HepG2 (cell line): ENCODE measurements around the gene SMPD1. TPM values are rescaled to one million over a fixed set of nuclear protein-coding genes. Genes with fewer than 3 reads are reported as not detected.
A peak's percentile ranks its signal among the peaks of the same experiment; 100 is the strongest.

Experiments
- ETV5 ChIP-seq: IDR thresholded peaks from 2 replicates; pipeline ENCODE4 v1.6.1; 2018; ENCODE audit warnings: missing biosample characterization, missing genetic modification reagents, inconsistent platforms, borderline replicate concordance
- HNRNPLL ChIP-seq: fragments of 200-400 bp; formaldehyde crosslinking; IDR thresholded peaks from 2 replicates; pipeline ENCODE4 v1.6.1; 2017; ENCODE audit warnings: mild to moderate bottlenecking, low read depth, low read length; ENCODE audit not compliant: poor library complexity, severe bottlenecking
- SIX4 ChIP-seq: sonication (generic); formaldehyde crosslinking; IDR thresholded peaks from 2 replicates; pipeline ENCODE4 v1.4.0; 2020; ENCODE audit warnings: missing genetic modification reagents
- SMAD1 ChIP-seq: sonication (generic); formaldehyde crosslinking; IDR thresholded peaks from 2 replicates; pipeline ENCODE4 v1.4.0; 2020; ENCODE audit warnings: missing genetic modification reagents, low read depth, mild to moderate bottlenecking, borderline replicate concordance
- SP140L ChIP-seq: sonication (generic); formaldehyde crosslinking; IDR thresholded peaks from 2 replicates; pipeline ENCODE4 v1.4.0; 2020; ENCODE audit warnings: missing genetic modification reagents, borderline replicate concordance
- STAG1 ChIP-seq: sonication (generic); formaldehyde crosslinking; IDR thresholded peaks from 2 replicates; pipeline ENCODE4 v1.4.0; 2020; ENCODE audit warnings: missing genetic modification reagents
- TBL1XR1 ChIP-seq: fragments of 150-350 bp; IDR thresholded peaks from 2 replicates; pipeline ENCODE4 v1.6.1; 2014; ENCODE audit warnings: borderline replicate concordance, low read length; ENCODE audit not compliant: partially characterized antibody
- YY1 ChIP-seq: IDR thresholded peaks from 2 replicates; pipeline ENCODE4 v1.6.1; 2011; ENCODE audit warnings: low read length, low read depth, moderate library complexity, mild to moderate bottlenecking; ENCODE audit not compliant: insufficient read depth, insufficient replicate concordance
- ZBTB1 ChIP-seq: sonication (generic); formaldehyde crosslinking; IDR thresholded peaks from 2 replicates; pipeline ENCODE4 v1.4.0; 2020; ENCODE audit warnings: missing genetic modification reagents, borderline replicate concordance
- ZBTB7A ChIP-seq: sonication (generic); formaldehyde crosslinking; IDR thresholded peaks from 2 replicates; pipeline ENCODE4 v1.8.0; 2022; ENCODE audit warnings: mild to moderate bottlenecking, missing genetic modification reagents
- ZFP37 ChIP-seq: sonication (generic); formaldehyde crosslinking; IDR thresholded peaks from 2 replicates; pipeline ENCODE4 v1.4.0; 2020; ENCODE audit warnings: missing genetic modification reagents, borderline replicate concordance
- ZFP41 ChIP-seq: sonication (generic); formaldehyde crosslinking; IDR thresholded peaks from 2 replicates; pipeline ENCODE4 v1.4.0; 2020; ENCODE audit warnings: mild to moderate bottlenecking, missing genetic modification reagents, borderline replicate concordance
- ZFYVE20 ChIP-seq: sonication (generic); formaldehyde crosslinking; IDR thresholded peaks from 2 replicates; pipeline ENCODE4 v1.8.0; 2023; ENCODE audit warnings: low read depth, mild to moderate bottlenecking, moderate library complexity, missing genetic modification reagents, borderline replicate concordance
- ZNF253 ChIP-seq: sonication (generic); formaldehyde crosslinking; IDR thresholded peaks from 2 replicates; pipeline ENCODE4 v1.8.0; 2022; ENCODE audit warnings: mild to moderate bottlenecking, missing genetic modification reagents, borderline replicate concordance
- ZNF274 ChIP-seq: sonication (generic); formaldehyde crosslinking; IDR thresholded peaks from 2 replicates; pipeline ENCODE4 v1.5.1; 2020; ENCODE audit warnings: mild to moderate bottlenecking, missing genetic modification reagents
- ZNF292 ChIP-seq: sonication (generic); formaldehyde crosslinking; IDR thresholded peaks from 2 replicates; pipeline ENCODE4 v1.8.1; 2022; ENCODE audit warnings: mild to moderate bottlenecking, low read depth, missing genetic modification reagents, borderline replicate concordance
- ZNF296 ChIP-seq: sonication (generic); formaldehyde crosslinking; conservative IDR thresholded peaks from 2 replicates; pipeline ENCODE4 v1.5.0; 2020; ENCODE audit warnings: mild to moderate bottlenecking, missing genetic modification reagents
- ZNF678 ChIP-seq: sonication (generic); formaldehyde crosslinking; IDR thresholded peaks from 2 replicates; pipeline ENCODE4 v1.4.0; 2020; ENCODE audit warnings: mild to moderate bottlenecking, missing genetic modification reagents
- polyA plus RNA-seq, 8 experiments: library from polyadenylated mRNA; depleted of rRNA in 3 of 8; stranded (reverse) in 7 of 8; unstranded in 1 of 8; fragments of >200 nt; fragmentation: Illumina TruSeq in 4 of 8; extraction: Trizol in 4 of 8; gene quantifications; 2 replicates each; pipeline versions ENCODE4 v1.2.1 to v1.2.3, GENCODE V29; 2011 to 2016; ENCODE audit warnings: low read depth in 4 of 8, missing spikeins in 1 of 8, mixed read lengths in 1 of 8; ENCODE audit not compliant: insufficient read depth in 1 of 8
- total RNA-seq, 5 experiments: library from RNA; depleted of rRNA; stranded (reverse); fragments of >200 nt; fragmentation: Illumina TruSeq; extraction: Trizol; gene quantifications; 2 replicates each; pipeline ENCODE4 v1.2.3, GENCODE V29; 2016; ENCODE audit warnings: low read depth in 1 of 5
- TF ChIP-seq, protein P1 (sequence below): sonication (generic); formaldehyde crosslinking; IDR thresholded peaks from 2 replicates; pipeline ENCODE4 v1.8.1; 2023; ENCODE audit warnings: missing genetic modification reagents, mild to moderate bottlenecking, borderline replicate concordance
- TF ChIP-seq, protein P2 (sequence below): sonication (generic); formaldehyde crosslinking; IDR thresholded peaks from 2 replicates; pipeline ENCODE4; 2020; ENCODE audit warnings: missing genetic modification reagents, mild to moderate bottlenecking, borderline replicate concordance
- TF ChIP-seq, protein P3 (sequence below): sonication (generic); formaldehyde crosslinking; IDR thresholded peaks from 2 replicates; pipeline ENCODE4 v1.9.0; 2021; ENCODE audit warnings: missing genetic modification reagents, borderline replicate concordance
- TF ChIP-seq, protein P4 (sequence below): sonication (generic); formaldehyde crosslinking; IDR thresholded peaks from 2 replicates; pipeline ENCODE4 v1.8.0; 2022; ENCODE audit warnings: missing genetic modification reagents, low read depth, mild to moderate bottlenecking, borderline replicate concordance
- TF ChIP-seq, protein P5 (sequence below): sonication (generic); formaldehyde crosslinking; IDR thresholded peaks from 2 replicates; pipeline ENCODE4 v1.4.0; 2020; ENCODE audit warnings: missing genetic modification reagents, borderline replicate concordance

SMPD1 gene
- total and polyA plus RNA-seq, 2 of the 13 experiments (the other 11 are each of a cell fraction or from before 2014, with no cell fraction given) = 6.3 to 8.4 TPM

DNA sequence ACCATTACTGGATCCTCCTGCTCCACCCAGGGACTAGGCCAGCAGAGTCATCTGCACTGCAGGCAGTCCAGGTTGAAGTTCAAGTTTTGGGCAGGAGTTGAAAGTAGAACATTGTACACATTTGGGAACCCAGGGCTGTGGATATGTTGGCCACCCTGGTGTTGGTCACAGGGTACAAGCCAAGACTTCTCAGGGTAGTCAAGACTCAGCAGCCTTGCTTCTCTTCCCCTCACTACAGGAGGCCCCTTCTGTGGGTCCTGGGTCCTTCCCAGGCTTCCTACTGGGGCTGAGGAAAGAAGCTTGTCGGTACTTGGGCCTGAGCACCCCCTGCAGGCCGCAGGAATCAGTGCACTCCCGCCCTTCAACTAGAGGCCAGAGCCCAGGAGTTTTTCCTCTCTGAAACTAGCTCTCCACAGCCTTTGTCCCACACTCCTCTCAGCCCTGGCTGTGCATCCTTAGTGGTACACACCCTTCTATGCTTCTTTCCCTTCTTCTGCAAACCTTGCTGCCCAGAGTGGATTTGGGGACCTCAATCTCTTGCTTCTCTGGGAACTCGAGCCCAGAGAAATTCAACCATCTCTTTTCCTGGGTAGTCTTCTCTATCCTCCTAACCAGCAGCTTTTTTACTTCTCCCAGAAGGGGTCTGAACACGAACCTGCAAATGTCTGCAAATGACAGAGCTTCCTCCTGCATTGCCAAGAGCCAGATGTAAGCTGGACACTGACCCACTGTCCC is 53.2 kb downstream of the SMPD1 start (continued):
- TF ChIP-seq SIX4 (CRISPR knock-in tag) (no peak), ZFP37 (CRISPR knock-in tag) (no peak), ZFYVE20 (no peak), ZNF296 (no peak), YY1 (no peak), ZBTB1 (CRISPR knock-in tag) (no peak), STAG1 (CRISPR knock-in tag) (peak; percentile 70), HNRNPLL (no peak), ZNF253 (CRISPR knock-in tag) (no peak), ZFP41 (CRISPR knock-in tag) (no peak), SP140L (CRISPR knock-in tag) (no peak), ZNF292 (CRISPR knock-in tag) (no peak), ETV5 (CRISPR knock-in tag) (no peak), ZNF678 (CRISPR knock-in tag) (no peak), SMAD1 (CRISPR knock-in tag) (no peak), ZNF274 (CRISPR knock-in tag) (0 out of 2 replicates have a peak, but pooled peaks have one; percentile 33), ZBTB7A (CRISPR knock-in tag) (no peak), TBL1XR1 (peak; percentile 40)
- TF ChIP-seq, protein P1, sequence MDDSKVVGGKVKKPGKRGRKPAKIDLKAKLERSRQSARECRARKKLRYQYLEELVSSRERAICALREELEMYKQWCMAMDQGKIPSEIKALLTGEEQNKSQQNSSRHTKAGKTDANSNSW (CRISPR knock-in tag) = no peak
- TF ChIP-seq, protein P2, sequence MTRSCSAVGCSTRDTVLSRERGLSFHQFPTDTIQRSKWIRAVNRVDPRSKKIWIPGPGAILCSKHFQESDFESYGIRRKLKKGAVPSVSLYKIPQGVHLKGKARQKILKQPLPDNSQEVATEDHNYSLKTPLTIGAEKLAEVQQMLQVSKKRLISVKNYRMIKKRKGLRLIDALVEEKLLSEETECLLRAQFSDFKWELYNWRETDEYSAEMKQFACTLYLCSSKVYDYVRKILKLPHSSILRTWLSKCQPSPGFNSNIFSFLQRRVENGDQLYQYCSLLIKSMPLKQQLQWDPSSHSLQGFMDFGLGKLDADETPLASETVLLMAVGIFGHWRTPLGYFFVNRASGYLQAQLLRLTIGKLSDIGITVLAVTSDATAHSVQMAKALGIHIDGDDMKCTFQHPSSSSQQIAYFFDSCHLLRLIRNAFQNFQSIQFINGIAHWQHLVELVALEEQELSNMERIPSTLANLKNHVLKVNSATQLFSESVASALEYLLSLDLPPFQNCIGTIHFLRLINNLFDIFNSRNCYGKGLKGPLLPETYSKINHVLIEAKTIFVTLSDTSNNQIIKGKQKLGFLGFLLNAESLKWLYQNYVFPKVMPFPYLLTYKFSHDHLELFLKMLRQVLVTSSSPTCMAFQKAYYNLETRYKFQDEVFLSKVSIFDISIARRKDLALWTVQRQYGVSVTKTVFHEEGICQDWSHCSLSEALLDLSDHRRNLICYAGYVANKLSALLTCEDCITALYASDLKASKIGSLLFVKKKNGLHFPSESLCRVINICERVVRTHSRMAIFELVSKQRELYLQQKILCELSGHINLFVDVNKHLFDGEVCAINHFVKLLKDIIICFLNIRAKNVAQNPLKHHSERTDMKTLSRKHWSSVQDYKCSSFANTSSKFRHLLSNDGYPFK (CRISPR knock-in tag) = no peak
- TF ChIP-seq, protein P3, sequence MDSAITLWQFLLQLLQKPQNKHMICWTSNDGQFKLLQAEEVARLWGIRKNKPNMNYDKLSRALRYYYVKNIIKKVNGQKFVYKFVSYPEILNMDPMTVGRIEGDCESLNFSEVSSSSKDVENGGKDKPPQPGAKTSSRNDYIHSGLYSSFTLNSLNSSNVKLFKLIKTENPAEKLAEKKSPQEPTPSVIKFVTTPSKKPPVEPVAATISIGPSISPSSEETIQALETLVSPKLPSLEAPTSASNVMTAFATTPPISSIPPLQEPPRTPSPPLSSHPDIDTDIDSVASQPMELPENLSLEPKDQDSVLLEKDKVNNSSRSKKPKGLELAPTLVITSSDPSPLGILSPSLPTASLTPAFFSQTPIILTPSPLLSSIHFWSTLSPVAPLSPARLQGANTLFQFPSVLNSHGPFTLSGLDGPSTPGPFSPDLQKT (CRISPR knock-in tag) = no peak
- TF ChIP-seq, protein P4, sequence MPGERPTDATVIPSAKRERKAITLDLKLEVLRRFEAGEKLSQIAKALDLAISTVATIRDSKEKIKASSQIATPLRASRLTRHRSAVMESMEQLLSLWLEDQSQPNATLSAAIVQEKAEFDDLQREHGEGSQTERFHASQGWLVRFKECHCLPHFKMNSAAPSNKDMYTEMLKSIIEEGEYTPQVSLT (CRISPR knock-in tag) = no peak
- TF ChIP-seq, protein P5, sequence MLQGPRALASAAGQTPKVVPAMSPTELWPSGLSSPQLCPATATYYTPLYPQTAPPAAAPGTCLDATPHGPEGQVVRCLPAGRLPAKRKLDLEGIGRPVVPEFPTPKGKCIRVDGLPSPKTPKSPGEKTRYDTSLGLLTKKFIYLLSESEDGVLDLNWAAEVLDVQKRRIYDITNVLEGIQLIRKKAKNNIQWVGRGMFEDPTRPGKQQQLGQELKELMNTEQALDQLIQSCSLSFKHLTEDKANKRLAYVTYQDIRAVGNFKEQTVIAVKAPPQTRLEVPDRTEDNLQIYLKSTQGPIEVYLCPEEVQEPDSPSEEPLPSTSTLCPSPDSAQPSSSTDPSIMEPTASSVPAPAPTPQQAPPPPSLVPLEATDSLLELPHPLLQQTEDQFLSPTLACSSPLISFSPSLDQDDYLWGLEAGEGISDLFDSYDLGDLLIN (CRISPR knock-in tag) = no peak
